HG03175 (cell line): ENCODE results near the gene ZSCAN4.

Experiments
- ATAC-seq: cut with Tn5 transposase; IDR thresholded peaks from one replicate; pipeline ENCODE4 v1.9.1; 2021; ENCODE audit warnings: mild to moderate bottlenecking, moderate library complexity; ENCODE audit not compliant: unreplicated experiment

The ZSCAN4 gene, protein sequence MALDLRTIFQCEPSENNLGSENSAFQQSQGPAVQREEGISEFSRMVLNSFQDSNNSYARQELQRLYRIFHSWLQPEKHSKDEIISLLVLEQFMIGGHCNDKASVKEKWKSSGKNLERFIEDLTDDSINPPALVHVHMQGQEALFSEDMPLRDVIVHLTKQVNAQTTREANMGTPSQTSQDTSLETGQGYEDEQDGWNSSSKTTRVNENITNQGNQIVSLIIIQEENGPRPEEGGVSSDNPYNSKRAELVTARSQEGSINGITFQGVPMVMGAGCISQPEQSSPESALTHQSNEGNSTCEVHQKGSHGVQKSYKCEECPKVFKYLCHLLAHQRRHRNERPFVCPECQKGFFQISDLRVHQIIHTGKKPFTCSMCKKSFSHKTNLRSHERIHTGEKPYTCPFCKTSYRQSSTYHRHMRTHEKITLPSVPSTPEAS

GRCh38 chr19:57668635-57669034 is at the start of gene ZSCAN4:
Gene ZSCAN4, plus strand, starts transcription at chr19:57668935. Its CDS starts 7,211 bp downstream, at chr19:57676146.
- ATAC-seq, result no peak

DNA sequence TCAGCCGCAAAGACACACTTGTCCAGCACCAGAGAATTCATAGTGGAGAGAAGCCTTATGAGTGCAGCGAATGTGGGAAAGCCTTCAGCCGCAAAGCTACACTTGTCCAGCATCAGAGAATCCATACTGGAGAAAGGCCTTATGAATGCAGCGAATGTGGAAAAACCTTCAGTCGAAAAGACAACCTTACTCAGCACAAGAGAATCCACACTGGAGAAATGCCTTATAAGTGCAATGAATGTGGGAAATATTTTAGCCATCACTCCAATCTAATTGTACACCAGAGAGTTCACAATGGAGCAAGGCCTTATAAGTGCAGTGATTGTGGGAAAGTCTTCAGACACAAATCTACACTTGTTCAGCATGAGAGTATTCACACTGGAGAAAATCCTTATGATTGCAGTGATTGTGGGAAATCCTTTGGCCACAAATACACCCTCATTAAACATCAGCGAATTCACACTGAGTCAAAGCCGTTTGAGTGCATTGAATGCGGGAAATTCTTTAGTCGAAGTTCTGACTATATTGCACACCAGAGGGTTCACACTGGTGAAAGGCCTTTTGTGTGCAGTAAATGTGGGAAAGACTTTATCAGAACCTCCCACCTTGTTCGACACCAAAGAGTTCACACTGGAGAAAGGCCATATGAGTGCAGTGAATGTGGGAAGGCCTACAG is 47.9 kb upstream of the ZSCAN4 start:
- ATAC-seq, result no peak

GRCh38 chr19:57623091-57623490 is 45.6 kb upstream of the ZSCAN4 start:
- ATAC-seq, result no peak

- ATAC-seq, result peak; percentile 96
Observed at GRCh38 chr19:57632987-57633831, 35.5 kb upstream of the ZSCAN4 start, which contains the start of gene ZNF211. Gene ZNF211, plus strand, starts transcription at chr19:57633168. Its CDS starts 179 bp downstream, at chr19:57633347.

- no peak for ATAC-seq
Observed at GRCh38 chr19:57633832-57634131, 35.0 kb upstream of the ZSCAN4 start.

GRCh38 chr19:57637379-57637778 is 31.4 kb upstream of the ZSCAN4 start:
- no peak for ATAC-seq

DNA sequence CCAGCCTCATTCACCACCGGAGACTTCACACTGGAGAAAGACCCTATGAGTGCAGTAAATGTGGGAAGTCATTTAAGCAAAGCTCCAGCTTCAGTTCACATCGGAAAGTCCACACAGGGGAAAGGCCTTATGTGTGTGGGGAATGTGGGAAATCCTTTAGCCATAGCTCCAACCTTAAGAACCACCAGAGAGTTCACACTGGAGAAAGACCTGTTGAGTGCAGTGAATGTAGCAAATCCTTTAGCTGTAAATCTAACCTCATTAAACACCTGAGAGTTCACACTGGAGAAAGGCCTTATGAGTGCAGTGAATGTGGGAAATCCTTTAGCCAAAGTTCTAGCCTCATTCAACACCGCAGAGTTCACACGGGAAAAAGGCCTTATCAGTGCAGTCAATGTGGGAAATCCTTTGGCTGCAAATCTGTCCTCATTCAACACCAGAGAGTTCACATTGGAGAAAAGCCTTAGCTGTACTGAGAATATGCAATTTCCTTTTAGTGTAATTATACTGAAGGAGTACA is 27.0 kb upstream of the ZSCAN4 start:
- ATAC-seq, result no peak

GRCh38 chr19:57642396-57643046 is 26.2 kb upstream of the ZSCAN4 start:
- no peak for ATAC-seq

GRCh38 chr19:57643734-57644133 is 25.0 kb upstream of the ZSCAN4 start:
- ATAC-seq, result no peak

GRCh38 chr19:57648331-57649003 is 20.3 kb upstream of the ZSCAN4 start:
- ATAC-seq, result no peak

- ATAC-seq, result no peak
Observed at GRCh38 chr19:57651654-57651996, 17.1 kb upstream of the ZSCAN4 start.

GRCh38 chr19:57653689-57654088 is 15.0 kb upstream of the ZSCAN4 start:
- no peak for ATAC-seq

GRCh38 chr19:57655443-57655842 is 13.3 kb upstream of the ZSCAN4 start:
- ATAC-seq, result no peak

- no peak for ATAC-seq
Observed at GRCh38 chr19:57656346-57656745, 12.4 kb upstream of the ZSCAN4 start.

- no peak for ATAC-seq
Observed at GRCh38 chr19:57664269-57665127, 4.2 kb upstream of the ZSCAN4 start.

DNA sequence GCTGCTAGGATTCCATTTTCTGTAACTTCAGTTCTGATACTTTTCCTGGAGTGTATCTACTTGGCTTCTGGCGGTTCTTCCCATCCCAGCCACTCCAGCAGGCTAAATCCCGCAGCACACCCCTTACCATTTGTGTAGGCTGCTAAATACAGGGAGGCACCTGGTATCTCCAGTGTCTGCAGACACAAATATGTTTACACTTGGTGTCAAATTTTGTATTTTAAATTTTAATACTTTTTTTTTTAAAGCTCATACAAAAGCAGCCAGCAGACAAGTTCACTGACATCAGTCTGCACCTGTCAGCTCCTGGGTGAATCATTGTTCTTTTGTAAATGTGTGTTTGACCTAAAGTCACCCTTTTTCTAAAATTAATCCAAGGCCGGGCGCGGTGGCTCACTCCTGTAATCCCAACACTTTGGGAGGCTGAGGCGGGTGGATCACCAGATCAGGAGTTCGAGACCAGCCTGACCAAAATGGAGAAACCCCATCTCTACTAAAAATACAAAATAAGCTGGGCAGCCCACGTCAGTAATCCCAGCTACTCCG is 3.4 kb upstream of the ZSCAN4 start:
- no peak for ATAC-seq

DNA sequence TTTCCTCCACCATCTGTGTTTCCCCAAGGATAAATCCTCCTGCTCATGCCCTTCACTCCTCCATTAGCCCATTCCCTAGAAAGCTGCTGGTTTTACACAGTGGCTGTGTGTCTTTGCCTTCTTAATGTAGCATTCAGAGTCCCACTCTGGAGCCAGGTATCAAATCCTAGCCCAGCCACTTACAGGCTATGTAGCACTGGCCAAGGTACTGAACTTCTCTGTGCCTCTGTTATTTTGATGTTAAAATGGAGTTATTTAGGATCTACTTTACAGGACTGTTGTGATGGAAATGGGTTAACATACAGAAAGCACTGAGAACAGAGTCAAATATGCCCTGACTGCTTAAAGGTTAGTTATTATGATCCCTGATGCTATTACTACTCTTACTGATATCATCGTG is 1.5 kb upstream of the ZSCAN4 start:
- no peak for ATAC-seq

DNA sequence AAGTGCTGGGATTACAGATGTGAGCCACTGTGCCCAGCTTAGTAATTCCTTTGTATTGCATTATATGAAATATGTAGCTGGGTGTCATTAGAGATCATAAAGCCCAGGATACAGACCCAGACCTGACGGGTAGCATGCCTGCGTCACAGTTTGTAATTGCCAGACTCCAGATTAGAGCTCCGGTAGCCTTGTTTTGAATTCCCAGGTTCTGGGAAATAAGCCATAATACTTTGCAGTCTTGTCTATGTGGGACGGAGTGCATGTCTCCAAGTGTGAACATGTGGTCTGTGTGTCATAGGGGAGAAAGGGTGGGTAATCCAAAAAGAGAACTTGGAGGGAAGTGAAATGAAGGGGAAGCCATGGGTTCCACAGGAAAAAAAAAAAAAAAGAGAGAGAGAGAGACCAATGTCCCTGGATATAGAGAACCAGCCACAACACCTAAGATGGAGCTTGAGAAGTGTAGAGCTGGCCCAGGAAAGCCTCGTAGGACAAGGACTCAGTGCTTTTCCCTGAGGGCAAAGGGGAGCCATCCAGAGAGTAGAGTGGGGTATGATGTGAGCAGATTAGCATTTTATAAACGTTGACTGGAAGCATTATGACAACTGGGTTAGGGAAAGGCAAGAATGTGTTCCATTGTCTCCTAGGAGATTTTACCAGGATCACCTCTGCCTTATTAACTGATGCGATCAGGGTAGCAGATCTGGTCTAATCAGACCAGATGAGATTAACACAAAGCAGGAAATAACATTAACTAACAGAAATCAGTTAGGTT is 2.6 kb downstream of the ZSCAN4 start:
- ATAC-seq, result no peak
